Peyer's patch (tissue), 4 donors: ENCODE results near the gene PPFIA4. TPM values are rescaled to one million over a fixed set of nuclear protein-coding genes. Genes with fewer than 3 reads are reported as not detected.

Source experiments
- DNase-seq, 3 donors: peaks; one replicate each; pipeline ENCODE4 v3.0.0-alpha.2; 2017 to 2019
- H3K27ac ChIP-seq, 4 donors: fragments of 200-600 bp; sonication (generic); one replicate each; pipeline ENCODE4 v1.5.1; 2016 to 2019
- H3K27me3 ChIP-seq, 2 donors: fragments of 200-600 bp; sonication (generic); one replicate each; pipeline ENCODE4 v1.5.1; 2019
- H3K36me3 ChIP-seq, 3 donors: fragments of 200-600 bp; sonication (generic); one replicate each; pipeline ENCODE4 v1.5.1; 2016 to 2019
- H3K4me1 ChIP-seq, 4 donors: fragments of 200-600 bp; sonication (generic); one replicate each; pipeline ENCODE4 v1.5.1; 2016 to 2019
- H3K4me3 ChIP-seq, 4 donors: fragments of 200-600 bp; sonication (generic); 1 replicate in 3 of 4; 2 replicates in 1 of 4; pipeline ENCODE4 v1.5.1; 2016 to 2019; ENCODE audit warnings: mild to moderate bottlenecking in 1 of 4
- H3K9me3 ChIP-seq, 4 donors: fragments of 200-600 bp; sonication (generic); one replicate each; pipeline ENCODE4 v1.5.1; 2016 to 2019; ENCODE audit warnings: mild to moderate bottlenecking in 1 of 4
- POLR2A ChIP-seq, 2 donors: fragments of 450-650 bp; IDR thresholded peaks; one replicate each; pipeline ENCODE4 v1.5.1; 2017; ENCODE audit warnings: antibody characterized with exemption in 2 of 2, mild to moderate bottlenecking in 2 of 2, moderate library complexity in 2 of 2
- total RNA-seq, 4 donors: library from RNA; depleted of rRNA; stranded (reverse); fragments of >200 nt; gene quantifications; one replicate each; pipeline ENCODE4 v1.1.0, GENCODE V29; 2016
- TF ChIP-seq, protein P1 (sequence below), 6 experiments: fragments of 450-650 bp in 4 of 6; fragments of 200-600 bp in 2 of 6; sonication (generic) in 1 of 6; IDR thresholded peaks; one replicate each; pipeline ENCODE4 v1.5.1; 2017 to 2019; ENCODE audit warnings: antibody characterized with exemption in 6 of 6, mild to moderate bottlenecking in 3 of 6, moderate library complexity in 1 of 6

Gene PPFIA4
- total RNA-seq, 4 donors from 2014 or later: 0.54 to 1.8 (median 1.7) TPM; not detected in 1

- H3K36me3 ChIP-seq: no peaks in the 10 kb centered on the region
- DNase-seq: no peak
- TF ChIP-seq, protein P1, sequence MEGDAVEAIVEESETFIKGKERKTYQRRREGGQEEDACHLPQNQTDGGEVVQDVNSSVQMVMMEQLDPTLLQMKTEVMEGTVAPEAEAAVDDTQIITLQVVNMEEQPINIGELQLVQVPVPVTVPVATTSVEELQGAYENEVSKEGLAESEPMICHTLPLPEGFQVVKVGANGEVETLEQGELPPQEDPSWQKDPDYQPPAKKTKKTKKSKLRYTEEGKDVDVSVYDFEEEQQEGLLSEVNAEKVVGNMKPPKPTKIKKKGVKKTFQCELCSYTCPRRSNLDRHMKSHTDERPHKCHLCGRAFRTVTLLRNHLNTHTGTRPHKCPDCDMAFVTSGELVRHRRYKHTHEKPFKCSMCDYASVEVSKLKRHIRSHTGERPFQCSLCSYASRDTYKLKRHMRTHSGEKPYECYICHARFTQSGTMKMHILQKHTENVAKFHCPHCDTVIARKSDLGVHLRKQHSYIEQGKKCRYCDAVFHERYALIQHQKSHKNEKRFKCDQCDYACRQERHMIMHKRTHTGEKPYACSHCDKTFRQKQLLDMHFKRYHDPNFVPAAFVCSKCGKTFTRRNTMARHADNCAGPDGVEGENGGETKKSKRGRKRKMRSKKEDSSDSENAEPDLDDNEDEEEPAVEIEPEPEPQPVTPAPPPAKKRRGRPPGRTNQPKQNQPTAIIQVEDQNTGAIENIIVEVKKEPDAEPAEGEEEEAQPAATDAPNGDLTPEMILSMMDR (IDR thresholded peaks at IDR 0.05): no peak
- TF ChIP-seq POLR2A (IDR thresholded peaks at IDR 0.05): no peak
These were observed 62.8 kb downstream of the PPFIA4 start for GRCh38 chr1:203089001-203089650.

GRCh38 chr1:203089651-203090045 is 63.4 kb downstream of the PPFIA4 start:
- H3K27ac ChIP-seq: no peak overlapping the region
- TF ChIP-seq, protein P1 (IDR thresholded peaks at IDR 0.05): no peak
- TF ChIP-seq POLR2A (IDR thresholded peaks at IDR 0.05): no peak
- H3K4me1 ChIP-seq: no peaks in the 10 kb centered on the region

More at GRCh38 chr1:203089001-203089650, 62.8 kb downstream of the PPFIA4 start:
- no peaks in the 10 kb centered on the region for H3K4me1 ChIP-seq
- no peak overlapping the region for H3K27ac ChIP-seq
- H3K9me3 ChIP-seq: no peaks in the 10 kb centered on the region
- H3K4me3 ChIP-seq: no peak overlapping the region
- no peaks in the 10 kb centered on the region for H3K27me3 ChIP-seq

DNA sequence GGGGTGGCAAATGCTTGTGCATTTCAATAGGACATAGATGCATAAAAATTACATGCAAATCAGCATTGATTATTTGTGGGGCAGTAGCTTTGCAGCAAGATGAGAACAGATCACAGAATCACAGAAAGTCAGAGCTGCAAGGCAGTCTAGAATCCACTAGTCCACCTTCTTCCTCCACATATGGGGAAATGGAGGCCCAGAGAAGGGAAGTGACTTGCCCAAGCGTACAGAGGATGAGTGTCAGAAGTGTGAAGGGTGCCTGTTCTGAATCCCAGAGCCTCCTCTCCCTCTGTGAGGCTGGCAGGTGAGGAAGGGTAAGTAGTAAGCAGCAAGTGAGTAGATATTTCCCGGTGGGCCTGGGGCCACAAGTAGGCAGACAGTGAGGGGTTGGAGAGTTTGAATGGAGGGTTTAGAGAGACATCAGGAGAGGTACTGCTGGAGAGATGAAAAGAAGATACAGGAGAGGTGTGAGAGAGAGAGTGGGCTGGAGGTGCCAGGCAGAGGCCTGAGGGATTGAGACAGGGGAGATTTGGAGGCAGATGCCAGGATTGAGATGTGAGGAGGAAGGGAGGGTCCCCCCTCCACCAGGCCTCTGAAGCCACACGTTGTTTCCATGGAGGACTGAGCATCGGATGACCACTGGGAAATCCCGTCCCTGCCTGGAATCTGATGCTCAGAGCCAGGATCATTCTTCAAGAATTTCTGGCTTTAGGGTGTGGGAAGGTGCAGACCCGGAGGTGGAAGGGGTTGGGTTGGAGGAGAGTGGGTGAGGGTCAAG is 64.3 kb downstream of the PPFIA4 start:
- H3K27me3 ChIP-seq: no peaks in the 10 kb centered on the region
- DNase-seq: no peak
- no peak overlapping the region for H3K4me3 ChIP-seq
- peaks cover 0 to 13% (median 0%) of the 10 kb centered on the region in 4 donors for H3K9me3 ChIP-seq
- no peaks in the 10 kb centered on the region for H3K4me1 ChIP-seq
- H3K27ac ChIP-seq: no peak overlapping the region
- TF ChIP-seq, protein P1 (IDR thresholded peaks at IDR 0.05): no peak
- no peak for TF ChIP-seq POLR2A (IDR thresholded peaks at IDR 0.05)
- H3K36me3 ChIP-seq: no peaks in the 10 kb centered on the region

More at GRCh38 chr1:203089651-203090045, 63.4 kb downstream of the PPFIA4 start:
- peaks cover 0 to 3% (median 0%) of the 10 kb centered on the region in 4 donors for H3K9me3 ChIP-seq
- H3K27me3 ChIP-seq: no peaks in the 10 kb centered on the region
- H3K4me3 ChIP-seq: no peak overlapping the region
- no peaks in the 10 kb centered on the region for H3K36me3 ChIP-seq
- DNase-seq: no peak

- H3K9me3 ChIP-seq: peaks cover 0 to 13% (median 0%) of the 10 kb centered on the region in 4 donors
- no peak overlapping the region for H3K27ac ChIP-seq
- no peak for DNase-seq
- H3K36me3 ChIP-seq: no peaks in the 10 kb centered on the region
- H3K27me3 ChIP-seq: no peaks in the 10 kb centered on the region
- H3K4me3 ChIP-seq: no peak overlapping the region
- TF ChIP-seq POLR2A (IDR thresholded peaks at IDR 0.05): no peak
- TF ChIP-seq, protein P1 (IDR thresholded peaks at IDR 0.05): no peak
- no peaks in the 10 kb centered on the region for H3K4me1 ChIP-seq
These were observed 64.8 kb downstream of the PPFIA4 start for GRCh38 chr1:203091199-203091477.

GRCh38 chr1:203091761-203092330 is 65.6 kb downstream of the PPFIA4 start:
- Histone ChIP-seq H3K36me3 (no peaks in the 10 kb centered on the region), H3K27ac (no peak overlapping the region), H3K4me3 (no peak overlapping the region), H3K4me1 (no peaks in the 10 kb centered on the region), H3K27me3 (no peaks in the 10 kb centered on the region), H3K9me3 (peaks cover 0 to 13% (median 0%) of the 10 kb centered on the region in 4 donors)
- TF ChIP-seq POLR2A (IDR thresholded peaks at IDR 0.05): no peak
- TF ChIP-seq, protein P1 (IDR thresholded peaks at IDR 0.05): no peak
- DNase-seq: no peak
